ENCODE data around the gene KRTAP5-4.
"Not testable (repeated sequence)": the region's sequence is repeated elsewhere in the genome, so short reads cannot be mapped to it uniquely, and the experiment has no call there.

Gene KRTAP5-4

DNA sequence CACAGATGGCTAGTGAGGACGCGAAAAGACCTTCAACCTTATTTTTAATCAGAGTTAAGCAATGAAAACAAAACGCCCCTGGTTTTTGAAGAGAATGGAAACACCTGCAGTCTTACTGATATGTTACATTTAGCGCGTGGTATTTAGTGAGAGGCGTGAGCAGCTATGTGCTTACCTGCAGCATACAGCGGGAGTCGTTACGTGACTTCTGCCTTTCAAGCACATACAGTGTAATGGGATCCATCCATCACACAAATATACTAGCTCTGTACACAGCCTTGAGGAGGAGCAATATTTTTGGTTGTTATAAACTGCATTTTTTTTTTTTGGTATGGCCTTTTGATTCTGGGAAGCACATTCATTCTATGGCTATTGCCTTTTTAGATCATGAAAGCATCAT lies 29.3 kb downstream of the KRTAP5-4 start:
- TF ChIP-seq, protein P1, sequence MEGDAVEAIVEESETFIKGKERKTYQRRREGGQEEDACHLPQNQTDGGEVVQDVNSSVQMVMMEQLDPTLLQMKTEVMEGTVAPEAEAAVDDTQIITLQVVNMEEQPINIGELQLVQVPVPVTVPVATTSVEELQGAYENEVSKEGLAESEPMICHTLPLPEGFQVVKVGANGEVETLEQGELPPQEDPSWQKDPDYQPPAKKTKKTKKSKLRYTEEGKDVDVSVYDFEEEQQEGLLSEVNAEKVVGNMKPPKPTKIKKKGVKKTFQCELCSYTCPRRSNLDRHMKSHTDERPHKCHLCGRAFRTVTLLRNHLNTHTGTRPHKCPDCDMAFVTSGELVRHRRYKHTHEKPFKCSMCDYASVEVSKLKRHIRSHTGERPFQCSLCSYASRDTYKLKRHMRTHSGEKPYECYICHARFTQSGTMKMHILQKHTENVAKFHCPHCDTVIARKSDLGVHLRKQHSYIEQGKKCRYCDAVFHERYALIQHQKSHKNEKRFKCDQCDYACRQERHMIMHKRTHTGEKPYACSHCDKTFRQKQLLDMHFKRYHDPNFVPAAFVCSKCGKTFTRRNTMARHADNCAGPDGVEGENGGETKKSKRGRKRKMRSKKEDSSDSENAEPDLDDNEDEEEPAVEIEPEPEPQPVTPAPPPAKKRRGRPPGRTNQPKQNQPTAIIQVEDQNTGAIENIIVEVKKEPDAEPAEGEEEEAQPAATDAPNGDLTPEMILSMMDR (conservative IDR thresholded peaks at IDR 0.05; ENCODE audit: low read length): no peak
- no peak overlapping the region for H3K4me3 ChIP-seq (ENCODE audit: low read length)
- DNase-seq (ENCODE audit: low read depth): no peak

DNA sequence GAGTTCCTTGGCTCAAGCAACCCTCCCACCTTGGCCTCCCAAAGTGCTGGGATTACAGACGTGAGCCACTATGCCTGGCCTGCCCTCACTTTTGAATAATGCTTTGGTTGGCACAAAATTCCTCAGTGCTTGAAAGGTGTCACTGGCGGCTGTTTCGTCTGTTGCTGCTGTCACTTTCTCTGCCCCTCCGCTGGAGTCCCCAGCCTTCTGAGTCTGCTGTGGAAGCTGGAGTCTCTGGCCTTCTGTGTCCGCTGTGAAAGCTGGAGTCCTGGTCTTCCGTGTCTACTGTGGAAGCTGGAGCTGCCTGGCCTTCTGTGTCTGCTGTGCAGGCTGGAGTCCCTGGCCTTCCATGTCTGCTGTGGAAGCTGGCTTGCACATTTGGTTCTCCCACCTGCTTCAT lies 31.9 kb downstream of the KRTAP5-4 start:
- no peak for DNase-seq (ENCODE audit: low read depth)
- no peak overlapping the region for H3K4me3 ChIP-seq (ENCODE audit: low read length)
- TF ChIP-seq, protein P1 (conservative IDR thresholded peaks at IDR 0.05; ENCODE audit: low read length): no peak

DNA sequence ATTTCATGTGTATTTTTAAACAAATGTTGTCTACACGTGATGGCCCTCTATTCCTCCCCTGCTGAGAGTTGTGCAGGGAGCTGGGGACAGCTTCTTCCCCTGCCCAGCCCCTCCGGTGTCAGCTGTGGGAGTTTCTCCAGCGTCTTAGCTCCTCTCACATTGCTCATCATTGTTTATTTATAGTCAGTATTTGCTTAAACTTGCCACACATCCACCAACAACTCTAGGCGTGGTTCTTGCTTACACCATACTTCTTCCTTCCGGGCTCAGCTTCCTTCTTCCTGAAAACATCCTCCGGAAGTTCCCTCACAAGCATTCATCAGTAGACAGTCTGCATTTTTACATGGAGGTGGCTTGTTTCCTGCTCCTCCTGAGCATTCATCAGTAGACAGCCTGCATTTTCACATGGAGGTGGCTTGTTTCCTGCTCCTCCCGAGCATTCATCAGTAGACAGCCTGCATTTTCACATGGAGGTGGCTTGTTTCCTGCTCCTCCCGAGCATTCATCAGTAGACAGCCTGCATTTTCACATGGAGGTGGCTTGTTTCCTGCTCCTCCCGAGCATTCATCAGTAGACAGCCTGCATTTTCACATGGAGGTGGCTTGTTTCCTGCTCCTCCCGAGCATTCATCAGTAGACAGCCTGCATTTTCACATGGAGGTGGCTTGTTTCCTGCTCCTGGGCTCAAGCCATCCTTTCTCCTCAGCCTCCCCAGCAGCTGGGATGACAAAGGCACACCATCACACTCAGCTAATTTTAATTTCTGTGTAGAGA lies 32.6 kb downstream of the KRTAP5-4 start:
- H3K4me3 ChIP-seq (ENCODE audit: low read length); DNase-seq (ENCODE audit: low read depth): not testable (repeated sequence)

DNA sequence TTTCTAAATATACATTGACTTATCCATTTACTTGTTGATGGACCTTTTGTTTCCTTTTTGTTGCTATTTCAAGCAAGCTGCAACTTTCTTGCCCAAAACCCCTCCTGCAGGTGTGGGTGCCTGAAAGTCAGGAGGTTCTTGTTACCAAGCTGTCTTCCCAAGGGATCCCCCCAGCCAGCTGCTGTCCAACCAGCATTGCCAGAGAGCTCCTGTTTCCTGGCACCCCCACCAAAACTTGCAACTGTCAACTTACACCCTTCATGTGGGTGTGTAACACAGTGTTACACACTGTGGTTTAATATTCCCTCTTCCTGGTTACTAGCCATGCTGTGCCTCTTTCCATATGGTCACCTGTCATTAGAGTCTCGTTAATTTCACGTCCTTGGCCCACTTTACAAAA lies 35.2 kb downstream of the KRTAP5-4 start:
- TF ChIP-seq, protein P1 (conservative IDR thresholded peaks at IDR 0.05; ENCODE audit: low read length): no peak
- DNase-seq (ENCODE audit: low read depth): no peak
- H3K4me3 ChIP-seq (ENCODE audit: low read length): no peak overlapping the region

DNA sequence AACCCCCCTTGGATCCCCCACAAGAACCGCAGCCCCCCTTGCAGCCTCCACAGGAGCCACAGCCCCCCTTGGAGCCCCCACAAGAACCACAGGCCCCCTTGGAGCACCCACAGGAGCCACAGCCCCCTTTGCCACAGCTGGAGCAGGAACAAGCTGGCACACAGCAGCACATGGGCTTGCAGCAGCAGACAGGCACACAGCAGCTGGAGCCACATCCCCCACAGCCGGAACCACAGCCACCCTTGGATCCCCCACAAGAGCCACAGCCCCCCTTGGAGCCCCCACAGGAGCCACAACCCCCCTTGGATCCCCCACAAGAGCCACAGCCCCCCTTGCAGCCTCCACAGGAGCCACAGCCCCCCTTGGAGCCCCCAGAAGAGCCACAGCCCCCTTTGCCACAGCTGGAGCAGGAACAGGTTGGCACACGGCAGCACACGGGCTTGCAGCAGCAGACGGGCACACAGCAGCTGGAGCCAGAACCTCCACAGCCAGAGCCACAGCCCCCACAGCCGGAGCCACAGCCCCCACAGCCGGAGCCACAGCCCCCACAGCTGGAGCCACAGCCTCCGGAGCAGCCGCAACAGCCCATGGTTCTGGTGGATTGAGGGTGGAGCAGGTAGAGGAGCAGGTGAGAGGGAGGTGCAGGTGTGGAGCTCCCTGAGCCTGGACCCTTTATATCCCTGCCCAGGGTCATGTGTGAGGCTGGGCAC lies 37.1 kb downstream of the KRTAP5-4 start, which contains the start of gene KRTAP5-1:
Gene KRTAP5-1, minus strand, starts transcription at position 623 of the 710 bp plus-strand sequence. Its CDS starts 34 bp downstream, at position 589.
- not testable (repeated sequence) for DNase-seq (ENCODE audit: low read depth); H3K4me3 ChIP-seq (ENCODE audit: low read length)

DNA sequence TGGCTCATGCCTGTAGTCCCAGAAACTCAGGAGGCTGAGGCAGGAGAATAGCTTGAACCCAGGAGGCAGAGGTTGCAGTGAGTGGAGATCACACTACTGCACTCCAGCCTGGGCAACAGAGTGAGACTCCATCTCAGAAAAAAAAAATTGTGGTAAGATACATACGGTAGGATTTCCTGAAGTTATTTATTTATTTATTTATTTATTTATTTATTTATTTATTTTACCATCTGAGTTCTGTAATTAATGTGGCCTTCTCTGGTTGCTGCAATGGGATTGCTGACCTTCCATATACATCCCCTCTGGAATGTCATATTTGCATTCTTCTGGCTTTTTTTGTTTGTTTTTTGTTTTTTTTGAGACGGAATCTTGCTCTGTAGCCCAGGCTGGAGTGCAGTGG lies 39.0 kb downstream of the KRTAP5-4 start:
- H3K4me3 ChIP-seq (ENCODE audit: low read length); DNase-seq (ENCODE audit: low read depth): not testable (repeated sequence)

DNA sequence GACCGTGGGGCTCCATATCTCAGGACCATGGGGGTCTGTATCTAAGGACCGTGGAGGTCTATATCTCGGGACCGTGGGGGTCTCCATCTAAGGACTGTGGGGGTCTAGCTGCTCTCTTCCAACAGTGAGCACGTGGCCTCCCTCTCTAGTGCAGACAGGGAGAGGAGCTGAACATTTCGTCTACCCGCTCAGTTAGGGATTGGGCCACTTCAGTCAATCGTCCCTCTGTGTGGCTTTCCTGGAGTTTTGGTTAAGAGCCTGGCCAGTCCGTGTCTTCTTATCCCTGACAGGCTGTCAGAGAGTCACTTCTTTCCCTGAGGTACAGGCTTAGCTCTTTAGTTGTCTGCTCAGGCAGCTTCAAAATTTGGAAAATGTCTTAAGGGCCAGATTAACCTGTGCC lies 40.0 kb downstream of the KRTAP5-4 start:
- TF ChIP-seq, protein P1 (conservative IDR thresholded peaks at IDR 0.05; ENCODE audit: low read length): no peak
- no peak overlapping the region for H3K4me3 ChIP-seq (ENCODE audit: low read length)
- no peak for DNase-seq (ENCODE audit: low read depth)

DNA sequence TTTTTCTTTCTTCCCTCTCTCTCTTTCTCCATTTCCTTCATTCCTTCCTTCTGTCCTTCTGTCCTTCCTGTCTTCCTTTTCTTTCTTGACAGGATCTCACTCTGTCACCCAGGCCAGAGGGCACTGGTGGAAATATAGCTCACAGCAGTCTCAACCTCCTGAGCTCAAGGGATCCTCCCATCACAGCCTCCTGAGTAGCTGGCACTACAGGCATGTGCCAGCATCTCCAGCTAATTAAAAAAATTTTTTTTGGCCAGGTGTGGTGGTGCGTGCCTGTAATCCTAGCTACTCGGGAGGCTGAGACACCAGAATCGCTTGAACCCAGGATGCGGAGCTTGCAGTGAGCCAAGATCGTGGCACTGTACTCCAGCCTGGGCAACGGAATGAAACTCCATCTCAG lies 45.1 kb downstream of the KRTAP5-4 start:
- H3K4me3 ChIP-seq (ENCODE audit: low read length): no peak overlapping the region
- TF ChIP-seq, protein P1 (conservative IDR thresholded peaks at IDR 0.05; ENCODE audit: low read length): no peak
- DNase-seq (ENCODE audit: low read depth): no peak

DNA sequence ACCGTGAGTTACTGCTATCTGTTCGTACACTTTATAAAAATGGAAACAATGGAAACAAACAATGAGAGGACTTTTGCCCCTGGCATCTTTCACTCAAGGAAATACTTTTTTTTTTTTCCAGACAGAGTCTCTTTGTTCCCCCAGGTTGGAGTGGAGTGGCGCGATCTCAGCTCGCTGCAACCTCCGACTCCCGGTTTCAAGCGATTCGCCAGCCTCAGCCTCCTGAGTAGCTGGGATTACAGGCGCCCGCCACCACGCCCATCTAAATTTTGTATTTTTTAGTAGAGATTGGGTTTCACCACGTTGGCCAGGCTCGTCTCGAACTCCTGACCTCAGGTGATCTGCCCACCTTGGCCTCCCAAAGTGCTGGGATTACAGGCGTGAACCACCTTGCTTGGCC lies 46.2 kb downstream of the KRTAP5-4 start:
- not testable (repeated sequence) for H3K4me3 ChIP-seq (ENCODE audit: low read length); DNase-seq (ENCODE audit: low read depth)

Data from AG10803 (cell line).